Hematopoietic multipotent progenitor cell (in vitro differentiated cells): ENCODE measurements around the gene NOD2. TPM values are rescaled to one million over a fixed set of nuclear protein-coding genes. Genes with fewer than 3 reads are reported as not detected.

Experiments
- DNase-seq, 3 donors: peaks; one replicate each; pipeline ENCODE4 v3.0.0-alpha.2; 2011 to 2015; ENCODE audit warnings: low read depth in 2 of 3, low spot score in 2 of 3
- total RNA-seq: library from RNA; depleted of rRNA; stranded (reverse); fragments of >200 nt; gene quantifications from one replicate; pipeline ENCODE4 v1.2.3, GENCODE V29; 2012

NOD2 gene
- total RNA-seq, 1 donor: 4.0 TPM

- DNase-seq: no peak
These were observed 19.1 kb downstream of the NOD2 start for GRCh38 chr16:50712560-50712898.

- DNase-seq: no peak
These were observed 19.6 kb downstream of the NOD2 start for GRCh38 chr16:50712956-50713355.

- DNase-seq: no peak
These were observed 23.7 kb downstream of the NOD2 start for GRCh38 chr16:50717091-50717490.

GRCh38 chr16:50717494-50717893, 24.1 kb downstream of the NOD2 start:
- no peak for DNase-seq

GRCh38 chr16:50718061-50718760, 24.8 kb downstream of the NOD2 start:
- DNase-seq: no peak

GRCh38 chr16:50718761-50719400, 25.5 kb downstream of the NOD2 start:
- DNase-seq: no peak

GRCh38 chr16:50719401-50720337, 26.3 kb downstream of the NOD2 start:
- DNase-seq: peak in 2 of 3 donors; percentile 49 to 68

GRCh38 chr16:50721549-50722404, 28.4 kb downstream of the NOD2 start:
- DNase-seq: peak in 1 of 3 donors; percentile 73

- DNase-seq: no peak
These were observed 29.0 kb downstream of the NOD2 start for GRCh38 chr16:50722405-50722737.

GRCh38 chr16:50722960-50723359, 29.6 kb downstream of the NOD2 start:
- no peak for DNase-seq

GRCh38 chr16:50724306-50724705, 30.9 kb downstream of the NOD2 start:
- DNase-seq: peak in 1 of 3 donors; percentile 47

- peak in 1 of 3 donors; percentile 30 for DNase-seq
These were observed 38.0 kb downstream of the NOD2 start for GRCh38 chr16:50731130-50731988.

- no peak for DNase-seq
These were observed 38.8 kb downstream of the NOD2 start for GRCh38 chr16:50731989-50732832.

GRCh38 chr16:50733468-50733867, 40.1 kb downstream of the NOD2 start:
- DNase-seq: no peak

GRCh38 chr16:50735629-50736122, 42.3 kb downstream of the NOD2 start:
- DNase-seq: no peak

- no peak for DNase-seq
These were observed 43.0 kb downstream of the NOD2 start for GRCh38 chr16:50736448-50736847.

- DNase-seq: no peak
These were observed 44.1 kb downstream of the NOD2 start for GRCh38 chr16:50737420-50737959.

GRCh38 chr16:50739031-50739430, 45.6 kb downstream of the NOD2 start:
- DNase-seq: no peak
